IMR-90 (cell line): Measurements from ENCODE around the gene RAI1. TPM values are rescaled to one million over a fixed set of nuclear protein-coding genes. Genes with fewer than 3 reads are reported as not detected.

Experiments
- ATAC-seq: fragments of 200-7000 bp; cut with Tn5 transposase; 2 replicates; pipeline ENCODE4 v1.9.1; 2020; ENCODE audit warnings: low read depth, mild to moderate bottlenecking, moderate library complexity
- BruUV-seq: library from RNA; stranded (reverse); fragments of 400-500 nt; replicated peaks from 2 replicates; lab custom pipeline; 2021; lab: Mats Ljungman, UMichigan
- CTCF ChIA-PET: fragments of 300-600 bp; formaldehyde crosslinking; extraction: SDS; loops from one replicate; lab custom pipeline; 2021; ENCODE audit warnings: antibody characterized with exemption; lab: Yijun Ruan, JAX
- POLR2A ChIA-PET: fragments of 300-600 bp; sonication (Branson Sonifier 250); formaldehyde crosslinking; loops from one replicate; lab custom pipeline; 2022; ENCODE audit warnings: antibody characterized with exemption; ENCODE audit not compliant: unreplicated experiment; lab: Charles Lee
- DNase-seq: peaks from one replicate; pipeline ENCODE4 v3.0.0; 2013
- H2AFZ ChIP-seq: replicated peaks from 2 replicates; pipeline ENCODE3; 2013; ENCODE audit warnings: low read length, mild to moderate bottlenecking; ENCODE audit not compliant: poor library complexity
- H2AK5ac ChIP-seq: 2 replicates; pipeline ENCODE4 v1.6.1; 2013; ENCODE audit warnings: low read depth, low read length, inconsistent platforms
- H2AK9ac ChIP-seq: replicated peaks from 2 replicates; pipeline ENCODE3; 2013; ENCODE audit warnings: mild to moderate bottlenecking, low read depth, low read length, moderate library complexity; ENCODE audit not compliant: poor library complexity
- H2BK120ac ChIP-seq: 2 replicates; pipeline ENCODE4 v1.6.1; 2013; ENCODE audit warnings: low read depth, low read length, inconsistent platforms
- H2BK15ac ChIP-seq: 3 replicates; pipeline ENCODE4 v1.6.1; 2013; ENCODE audit warnings: low read depth, low read length, inconsistent platforms
- H2BK20ac ChIP-seq: 2 replicates; pipeline ENCODE4 v1.6.1; 2013; ENCODE audit warnings: low read depth, mild to moderate bottlenecking, inconsistent platforms, low read length, moderate library complexity
- H2BK5ac ChIP-seq: 2 replicates; pipeline ENCODE4 v1.6.1; 2013; ENCODE audit warnings: mild to moderate bottlenecking, low read depth, low read length, inconsistent platforms; ENCODE audit not compliant: poor library complexity, severe bottlenecking
- H3K14ac ChIP-seq: replicated peaks from 2 replicates; pipeline ENCODE4 v1.6.1; 2013; ENCODE audit warnings: low read depth, low read length, inconsistent platforms
- H3K18ac ChIP-seq: 2 replicates; pipeline ENCODE4 v1.6.1; 2013; ENCODE audit warnings: low read depth, low read length, control low read depth
- H3K23ac ChIP-seq: 2 replicates; pipeline ENCODE4 v1.6.1; 2013; ENCODE audit warnings: low read depth, low read length, inconsistent platforms
- H3K27ac ChIP-seq: 2 replicates; pipeline ENCODE4 v1.5.1; 2013; ENCODE audit warnings: mild to moderate bottlenecking, control low read depth, low read length; ENCODE audit not compliant: insufficient read depth
- H3K27me3 ChIP-seq: 2 replicates; pipeline ENCODE4 v1.6.1; 2013; ENCODE audit warnings: low read length; ENCODE audit not compliant: control insufficient read depth, insufficient read depth
- H3K36me3 ChIP-seq: 2 replicates; pipeline ENCODE4 v1.6.1; 2013; ENCODE audit warnings: low read length, mixed read lengths; ENCODE audit not compliant: control insufficient read depth, insufficient read depth
- H3K4ac ChIP-seq: 2 replicates; pipeline ENCODE4 v1.6.1; 2013; ENCODE audit warnings: low read depth, low read length, inconsistent platforms
- H3K4me1 ChIP-seq: 2 replicates; pipeline ENCODE4 v1.6.1; 2013; ENCODE audit warnings: low read length, mixed read lengths; ENCODE audit not compliant: control insufficient read depth, insufficient read depth
- H3K4me2 ChIP-seq: 2 replicates; pipeline ENCODE4 v1.6.1; 2013; ENCODE audit warnings: low read depth, mild to moderate bottlenecking, control low read depth, low read length, moderate library complexity
- H3K4me3 ChIP-seq: 2 replicates; pipeline ENCODE4 v1.5.1; 2013; ENCODE audit warnings: low read depth, mild to moderate bottlenecking, control low read depth, low read length, moderate library complexity; ENCODE audit not compliant: insufficient read depth
- H3K56ac ChIP-seq: 2 replicates; pipeline ENCODE4 v1.6.1; 2013; ENCODE audit warnings: low read length, inconsistent platforms; ENCODE audit not compliant: insufficient read depth; ENCODE audit errors: extremely low read depth
- H3K79me1 ChIP-seq, 2 experiments: 2 replicates each; pipeline ENCODE4 v1.6.1; 2013; ENCODE audit warnings: low read length in 2 of 2, inconsistent platforms in 1 of 2, low read depth in 1 of 2
- H3K9ac ChIP-seq: 2 replicates; pipeline ENCODE4 v1.6.1; 2013; ENCODE audit warnings: low read depth, low read length, control low read depth
- H3K9me1 ChIP-seq: 2 replicates; pipeline ENCODE4 v1.6.1; 2013; ENCODE audit warnings: low read length, inconsistent platforms; ENCODE audit not compliant: insufficient read depth
- H3K9me3 ChIP-seq: 2 replicates; pipeline ENCODE4 v1.6.1; 2013; ENCODE audit warnings: low read length; ENCODE audit not compliant: control insufficient read depth, insufficient read depth
- H4K20me1 ChIP-seq: 2 replicates; pipeline ENCODE4 v1.6.1; 2013; ENCODE audit warnings: low read length, inconsistent platforms; ENCODE audit not compliant: insufficient read depth
- H4K5ac ChIP-seq: 2 replicates; pipeline ENCODE4 v1.6.1; 2013; ENCODE audit warnings: mild to moderate bottlenecking, low read depth, low read length, control low read depth
- H4K8ac ChIP-seq, 2 experiments: 2 replicates each; pipeline ENCODE4 v1.6.1; 2013; ENCODE audit warnings: low read depth in 2 of 2, low read length in 2 of 2, control low read depth in 1 of 2, inconsistent platforms in 1 of 2
- H4K91ac ChIP-seq: 2 replicates; pipeline ENCODE4 v1.6.1; 2013; ENCODE audit warnings: low read depth, low read length, inconsistent platforms; ENCODE audit not compliant: insufficient read depth
- BHLHE40 ChIP-seq: fragments of 150-350 bp; IDR thresholded peaks from 2 replicates; pipeline ENCODE4 v1.6.1; 2016; ENCODE audit warnings: mild to moderate bottlenecking, low read depth, low read length
- CHD1 ChIP-seq: IDR thresholded peaks from 2 replicates; pipeline ENCODE4 v1.6.1; 2012; ENCODE audit warnings: low read depth, low read length, improper control_type of control experiment
- FOS ChIP-seq: fragments of 150-350 bp; IDR thresholded peaks from 2 replicates; pipeline ENCODE4 v1.6.1; 2016; ENCODE audit warnings: low read depth, low read length
- MAZ ChIP-seq: IDR thresholded peaks from 2 replicates; pipeline ENCODE4 v1.6.1; 2012; ENCODE audit warnings: low read depth, mild to moderate bottlenecking, low read length, improper control_type of control experiment, moderate library complexity, borderline replicate concordance
- MXI1 ChIP-seq: IDR thresholded peaks from 2 replicates; pipeline ENCODE4 v1.6.1; 2012; ENCODE audit warnings: low read depth, mild to moderate bottlenecking, low read length, moderate library complexity, borderline replicate concordance
- POLR2A ChIP-seq: IDR thresholded peaks from 2 replicates; pipeline ENCODE4 v1.6.1; 2012; ENCODE audit warnings: mild to moderate bottlenecking, low read depth, low read length
- RCOR1 ChIP-seq: IDR thresholded peaks from 2 replicates; pipeline ENCODE4 v1.6.1; 2012; ENCODE audit warnings: mild to moderate bottlenecking, low read length, improper control_type of control experiment; ENCODE audit not compliant: insufficient replicate concordance
- RFX5 ChIP-seq: IDR thresholded peaks from 2 replicates; pipeline ENCODE4 v1.8.0; 2012; ENCODE audit warnings: low read depth, mild to moderate bottlenecking, low read length, moderate library complexity
- SMC3 ChIP-seq: fragments of 150-350 bp; IDR thresholded peaks from 2 replicates; pipeline ENCODE4 v1.6.1; 2016; ENCODE audit warnings: low read depth, mild to moderate bottlenecking, antibody characterized with exemption, low read length, moderate library complexity
- USF2 ChIP-seq: fragments of 150-350 bp; IDR thresholded peaks from 2 replicates; pipeline ENCODE4 v1.6.1; 2017; ENCODE audit warnings: mild to moderate bottlenecking, antibody characterized with exemption, low read length, low read depth
- WGBS, 2 experiments: methylation state at CpG; one replicate each; pipeline versions ENCODE4 v1.1.5 to v1.1.7; 2013; ENCODE audit warnings: missing lambda C conversion rate in 2 of 2; ENCODE audit not compliant: insufficient read length in 1 of 2; ENCODE audit errors: extremely low coverage in 2 of 2; 5-methylcytosine and 5-hydroxymethylcytosine counted together
- dilution Hi-C: fragments of 300-500 bp; cut with HindIII; formaldehyde crosslinking; loops from one replicate; pipeline ENCODE4 v1.14.3; 2018; ENCODE audit warnings: low sequenced_read_pairs; ENCODE audit not compliant: unreplicated experiment
- in situ Hi-C: fragments of 300-500 bp; cut with MboI; formaldehyde crosslinking; loops from 3 replicates; pipeline ENCODE4 v1.14.3; 2019; ENCODE audit warnings: low sequenced_read_pairs, inconsistent platforms, mixed read lengths
- intact Hi-C: fragments of 100-400 bp; cut with micrococcal nuclease; formaldehyde crosslinking; loops from 2 replicates; pipeline ENCODE4 v1.10.0; 2022
- polyA plus RNA-seq, 3 experiments: library from polyadenylated mRNA; depleted of rRNA; stranded (reverse); fragments of >200 nt; gene quantifications; 2 replicates each; pipeline ENCODE4 v1.2.3, GENCODE V29; 2012; ENCODE audit warnings: low replicate concordance in 1 of 3
- total RNA-seq: library from RNA; depleted of rRNA; stranded (reverse); fragments of >200 nt; gene quantifications from 2 replicates; pipeline ENCODE4 v1.2.3, GENCODE V29; 2012
- TF ChIP-seq, protein P1 (sequence below): fragments of 150-350 bp; IDR thresholded peaks from 2 replicates; pipeline ENCODE4 v1.6.1; 2016; ENCODE audit warnings: low read depth, mild to moderate bottlenecking, low read length, moderate library complexity, borderline replicate concordance

RAI1 gene
- total and polyA plus RNA-seq, 2 of the 4 experiments (the other 2 are of a cell fraction), result 1.8 to 10.5 TPM

- no peak for TF ChIP-seq MXI1
- TF ChIP-seq, protein P1, sequence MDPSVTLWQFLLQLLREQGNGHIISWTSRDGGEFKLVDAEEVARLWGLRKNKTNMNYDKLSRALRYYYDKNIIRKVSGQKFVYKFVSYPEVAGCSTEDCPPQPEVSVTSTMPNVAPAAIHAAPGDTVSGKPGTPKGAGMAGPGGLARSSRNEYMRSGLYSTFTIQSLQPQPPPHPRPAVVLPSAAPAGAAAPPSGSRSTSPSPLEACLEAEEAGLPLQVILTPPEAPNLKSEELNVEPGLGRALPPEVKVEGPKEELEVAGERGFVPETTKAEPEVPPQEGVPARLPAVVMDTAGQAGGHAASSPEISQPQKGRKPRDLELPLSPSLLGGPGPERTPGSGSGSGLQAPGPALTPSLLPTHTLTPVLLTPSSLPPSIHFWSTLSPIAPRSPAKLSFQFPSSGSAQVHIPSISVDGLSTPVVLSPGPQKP, result no peak
- TF ChIP-seq FOS, result no peak
- no peak for TF ChIP-seq SMC3
- TF ChIP-seq USF2, result no peak
- TF ChIP-seq POLR2A, result no peak
- no peak for TF ChIP-seq MAZ
- no peak for TF ChIP-seq RFX5
- TF ChIP-seq BHLHE40, result no peak
- no peak for TF ChIP-seq CHD1
- no peak for TF ChIP-seq RCOR1
- Histone ChIP-seq H3K23ac (peak overlapping the region; percentile 40; the same call in 1 of the 2 replicates), H2AK5ac (peak overlapping the region; percentile 84), H3K4me1 (peaks cover 78% of the 10 kb centered on the region), H2BK20ac (no peak overlapping the region; the same call in 1 of the 2 replicates), H2BK120ac (no peak overlapping the region), H2BK5ac (peak overlapping the region; percentile 46), H4K20me1 (peaks cover 95% of the 10 kb centered on the region), H4K5ac (no peak overlapping the region), H3K4me3 (no peak overlapping the region), H3K14ac (peak overlapping the region; percentile 34; the same call in 1 of the 2 replicates), H2AFZ (no peak overlapping the region), H4K8ac (peak overlapping the region; percentile 4 to 16; a peak in 1 of 4 replicates), H3K4me2 (no peak overlapping the region), H3K36me3 (no peaks in the 10 kb centered on the region), H3K27me3 (no peaks in the 10 kb centered on the region), H3K27ac (peak overlapping the region; percentile 7), H3K9me1 (peaks cover 57% of the 10 kb centered on the region), H4K91ac (peak overlapping the region; percentile 58; the same call in 1 of the 2 replicates), H3K4ac (peak overlapping the region; percentile 71), H3K56ac (no peak overlapping the region), H3K9me3 (no peaks in the 10 kb centered on the region), H2BK15ac (no peak overlapping the region), H3K18ac (no peak overlapping the region), H2AK9ac (peak overlapping the region; percentile 8), H3K9ac (0 out of 2 replicates have a peak overlapping the region, but pooled peaks have one; percentile 2), H3K79me1 (peaks cover 34 to 92% of the 10 kb centered on the region in 2 experiments)
- intact Hi-C loops (no loop called here), dilution Hi-C loops (no loop called here), in situ Hi-C loops (no loop called here)
- BruUV-seq, result no TSS peak
- no CpG with 5 or more reads among the region's 5 CpGs for WGBS, 2 experiments
- ATAC-seq (no peak), DNase-seq (no peak)
- POLR2A ChIA-PET, result no interaction called here
- CTCF ChIA-PET, result no interaction called here
Measured at GRCh38 chr17:17698371-17698770, 17.1 kb downstream of the RAI1 start.
